Stimulated activated effector memory CD8-positive, alpha-beta T cell treated with anti-CD3 and anti-CD28 coated beads, Interleukin-12 subunit alpha, Interleukin-12 subunit beta, amount 100 ng/mL, for 72 hours (primary cell): ENCODE measurements around the gene OPTN.
"Not testable (repeated sequence)": the region's sequence is repeated elsewhere in the genome, so short reads cannot be mapped to it uniquely, and the experiment has no call there.

Source experiments
- ATAC-seq: fragments of 150-1000 bp; cut with Tn5 transposase; 2 replicates; pipeline ENCODE4 v1.10.0; 2021
- DNase-seq, 2 donors: peaks; one replicate each; pipeline ENCODE4 v3.0.0; 2021 to 2022; ENCODE audit warnings: low spot score in 2 of 2
- H3K27ac Mint-ChIP-seq: one replicate; pipeline ENCODE4 v1.8.0; 2022; ENCODE audit warnings: mild to moderate bottlenecking, mixed read lengths
- H3K36me3 Mint-ChIP-seq: one replicate; pipeline ENCODE4 v1.8.0; 2022; ENCODE audit warnings: mild to moderate bottlenecking, mixed read lengths
- H3K4me1 Mint-ChIP-seq: one replicate; pipeline ENCODE4 v1.8.0; 2022; ENCODE audit warnings: mixed read lengths
- H3K4me3 Mint-ChIP-seq: one replicate; pipeline ENCODE4 v1.8.0; 2022; ENCODE audit warnings: mild to moderate bottlenecking, mixed read lengths
- H3K9me3 Mint-ChIP-seq: one replicate; pipeline ENCODE4 v1.8.0; 2022; ENCODE audit warnings: mixed read lengths

Gene OPTN

GRCh38 chr10:13099666-13100348 is at the start of gene OPTN:
TSS of gene OPTN (plus strand) at chr10:13100163. CDS start at chr10:13109123, 8,960 bp downstream.
- Mint-ChIP-seq H3K9me3 (no peaks in the 10 kb centered on the region), H3K4me3 (peak within 1 kb of the TSS; percentile 81), H3K4me1 (peaks cover 43% of the 10 kb centered on the region), H3K36me3 (peaks cover 24% of the 10 kb centered on the region), H3K27ac (peak within 1 kb of the TSS; percentile 85)
- DNase-seq (peak; percentile 58 to 88), ATAC-seq (peak; percentile 84)

GRCh38 chr10:13051126-13051694 is 48.8 kb upstream of the OPTN start:
- no peaks in the 10 kb centered on the region for H3K36me3 Mint-ChIP-seq
- DNase-seq = no peak
- H3K4me1 Mint-ChIP-seq = peaks cover 10% of the 10 kb centered on the region
- H3K9me3 Mint-ChIP-seq = no peaks in the 10 kb centered on the region
- no peak overlapping the region for H3K4me3 Mint-ChIP-seq
- ATAC-seq = no peak
- no peak overlapping the region for H3K27ac Mint-ChIP-seq

- H3K4me3 Mint-ChIP-seq, ATAC-seq, H3K9me3 Mint-ChIP-seq, H3K36me3 Mint-ChIP-seq, DNase-seq, H3K27ac Mint-ChIP-seq: not testable (repeated sequence)
- peaks cover 10% of the 10 kb centered on the region for H3K4me1 Mint-ChIP-seq
Measured at GRCh38 chr10:13053208-13053607, 46.8 kb upstream of the OPTN start.

GRCh38 chr10:13053794-13054462 is 46.0 kb upstream of the OPTN start:
- no peak overlapping the region for H3K27ac Mint-ChIP-seq
- no peak for ATAC-seq
- H3K4me1 Mint-ChIP-seq = peaks cover 10% of the 10 kb centered on the region
- no peak overlapping the region for H3K4me3 Mint-ChIP-seq
- DNase-seq = no peak
- no peaks in the 10 kb centered on the region for H3K36me3 Mint-ChIP-seq
- no peaks in the 10 kb centered on the region for H3K9me3 Mint-ChIP-seq

DNA sequence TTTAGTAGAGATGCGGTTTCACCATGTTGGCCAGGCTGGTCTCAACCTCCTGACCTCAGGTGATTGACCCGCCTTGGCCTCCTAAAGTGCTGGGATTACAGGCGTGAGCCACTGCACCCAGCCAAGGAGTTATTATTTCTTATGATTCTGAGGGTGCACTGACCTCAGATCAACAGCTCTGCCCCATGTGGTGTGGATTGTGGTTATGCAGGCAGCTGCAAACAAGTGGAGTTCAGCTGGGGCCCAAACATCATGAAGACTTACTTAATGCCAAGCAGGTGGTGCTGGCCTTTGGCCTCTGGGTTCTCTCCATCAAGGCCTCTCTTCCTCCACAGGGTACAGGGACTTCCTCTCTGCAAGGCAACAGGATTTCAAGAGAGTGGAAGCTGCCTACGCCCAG is 45.1 kb upstream of the OPTN start:
- Mint-ChIP-seq H3K36me3 (no peaks in the 10 kb centered on the region), H3K4me3 (no peak overlapping the region)

DNA sequence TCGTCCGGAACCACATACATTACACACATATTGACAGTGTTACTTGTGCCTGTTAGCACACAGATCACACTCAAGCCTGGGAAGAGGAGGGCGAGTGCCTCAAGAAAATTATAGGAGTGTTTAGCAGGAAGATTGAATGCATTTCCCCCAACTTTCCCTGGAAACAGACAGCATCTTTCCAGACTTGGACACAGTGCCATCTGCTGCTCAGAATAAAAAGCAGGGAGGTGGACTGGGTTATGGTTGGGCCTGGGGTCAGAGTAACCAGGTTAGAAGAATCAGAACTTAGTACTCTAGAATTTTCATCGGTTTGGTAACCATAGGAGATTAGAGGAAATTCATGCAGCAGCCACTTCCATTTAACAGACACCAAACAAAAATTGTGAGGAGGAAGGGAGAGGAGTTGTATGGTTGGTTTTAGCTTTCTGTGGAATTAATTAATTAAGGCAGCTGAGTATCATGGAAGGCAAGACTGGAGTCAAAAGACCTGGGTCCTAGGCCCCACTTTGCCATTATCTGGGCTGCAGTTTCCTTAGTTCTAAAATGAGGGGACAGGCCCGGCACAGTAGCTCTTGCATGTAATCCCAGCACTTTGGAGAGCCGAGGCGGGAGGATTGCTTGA is 43.4 kb upstream of the OPTN start:
- ATAC-seq (no peak), DNase-seq (no peak)
- Mint-ChIP-seq H3K4me3 (no peak overlapping the region), H3K36me3 (no peaks in the 10 kb centered on the region), H3K4me1 (peaks cover 10% of the 10 kb centered on the region), H3K27ac (no peak overlapping the region), H3K9me3 (no peaks in the 10 kb centered on the region)

More for the DNA sequence above, 45.1 kb upstream of the OPTN start:
- H3K27ac Mint-ChIP-seq = no peak overlapping the region
- no peak for DNase-seq
- H3K9me3 Mint-ChIP-seq = no peaks in the 10 kb centered on the region
- H3K4me1 Mint-ChIP-seq = peaks cover 10% of the 10 kb centered on the region
- ATAC-seq = no peak

- no peaks in the 10 kb centered on the region for H3K4me1 Mint-ChIP-seq
- no peaks in the 10 kb centered on the region for H3K9me3 Mint-ChIP-seq
- no peaks in the 10 kb centered on the region for H3K36me3 Mint-ChIP-seq
- DNase-seq = no peak
- peak; percentile 76 for ATAC-seq
- H3K27ac Mint-ChIP-seq = no peak overlapping the region
- no peak overlapping the region for H3K4me3 Mint-ChIP-seq
Measured at GRCh38 chr10:13062803-13063202, 37.2 kb upstream of the OPTN start.

DNA sequence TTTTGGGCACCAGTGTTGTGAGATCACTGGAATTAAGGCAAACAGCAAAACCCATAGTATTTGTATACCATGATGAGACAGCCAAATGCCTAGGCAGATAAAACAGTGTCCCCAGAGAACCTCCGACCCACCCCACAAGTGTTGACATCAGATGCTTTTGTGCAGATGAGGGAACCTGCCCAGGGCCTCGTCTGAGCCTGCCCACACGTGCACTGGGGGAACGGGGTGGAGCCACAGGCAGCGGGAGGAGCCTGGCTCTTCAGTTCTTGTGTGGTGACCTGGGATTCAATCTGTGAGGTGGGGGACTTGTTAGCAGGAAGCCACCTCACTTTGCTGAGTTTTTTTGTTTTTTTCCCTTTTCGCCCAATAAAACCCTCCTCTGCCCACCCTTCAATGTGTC is 33.4 kb upstream of the OPTN start:
- Mint-ChIP-seq H3K9me3 (no peaks in the 10 kb centered on the region), H3K27ac (no peak overlapping the region), H3K4me3 (no peak overlapping the region), H3K4me1 (no peaks in the 10 kb centered on the region), H3K36me3 (no peaks in the 10 kb centered on the region)
- DNase-seq (no peak), ATAC-seq (no peak)

GRCh38 chr10:13067431-13067830 is 32.5 kb upstream of the OPTN start:
- H3K4me3 Mint-ChIP-seq = no peak overlapping the region
- H3K27ac Mint-ChIP-seq = no peak overlapping the region
- H3K36me3 Mint-ChIP-seq = no peaks in the 10 kb centered on the region
- DNase-seq = no peak
- no peak for ATAC-seq
- no peaks in the 10 kb centered on the region for H3K4me1 Mint-ChIP-seq
- H3K9me3 Mint-ChIP-seq = no peaks in the 10 kb centered on the region

DNA sequence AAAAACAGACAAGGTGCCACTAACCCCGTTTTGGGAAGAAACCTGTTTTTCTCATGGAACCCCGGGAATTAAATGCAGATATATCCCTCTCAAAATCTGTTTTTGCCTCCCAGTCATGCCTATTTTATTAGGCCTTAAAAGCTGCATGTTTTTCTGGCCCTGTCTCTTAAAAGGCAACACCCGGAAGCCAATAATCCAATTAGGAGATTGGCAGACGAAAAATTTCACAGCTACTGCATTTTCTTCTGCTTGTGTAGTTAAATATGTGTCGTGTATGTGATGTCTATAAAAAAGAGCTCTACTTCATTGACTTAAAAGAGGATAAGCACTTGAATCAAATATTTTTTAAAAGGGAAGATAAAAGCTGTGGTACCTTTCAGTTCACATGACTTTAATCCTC is 31.9 kb upstream of the OPTN start:
- DNase-seq = no peak
- no peaks in the 10 kb centered on the region for H3K36me3 Mint-ChIP-seq
- no peak overlapping the region for H3K27ac Mint-ChIP-seq
- ATAC-seq = no peak
- no peaks in the 10 kb centered on the region for H3K4me1 Mint-ChIP-seq
- no peaks in the 10 kb centered on the region for H3K9me3 Mint-ChIP-seq
- H3K4me3 Mint-ChIP-seq = no peak overlapping the region

GRCh38 chr10:13068484-13068883 is 31.5 kb upstream of the OPTN start:
- Mint-ChIP-seq H3K4me3 (no peak overlapping the region), H3K4me1 (no peaks in the 10 kb centered on the region), H3K36me3 (no peaks in the 10 kb centered on the region), H3K9me3 (no peaks in the 10 kb centered on the region), H3K27ac (no peak overlapping the region)
- no peak for ATAC-seq
- DNase-seq = no peak

- Mint-ChIP-seq H3K36me3 (no peaks in the 10 kb centered on the region), H3K4me3 (no peak overlapping the region), H3K4me1 (peaks cover 5% of the 10 kb centered on the region), H3K9me3 (no peaks in the 10 kb centered on the region), H3K27ac (no peak overlapping the region)
- DNase-seq (no peak), ATAC-seq (no peak)
Measured at GRCh38 chr10:13072339-13072738, 27.6 kb upstream of the OPTN start.

DNA sequence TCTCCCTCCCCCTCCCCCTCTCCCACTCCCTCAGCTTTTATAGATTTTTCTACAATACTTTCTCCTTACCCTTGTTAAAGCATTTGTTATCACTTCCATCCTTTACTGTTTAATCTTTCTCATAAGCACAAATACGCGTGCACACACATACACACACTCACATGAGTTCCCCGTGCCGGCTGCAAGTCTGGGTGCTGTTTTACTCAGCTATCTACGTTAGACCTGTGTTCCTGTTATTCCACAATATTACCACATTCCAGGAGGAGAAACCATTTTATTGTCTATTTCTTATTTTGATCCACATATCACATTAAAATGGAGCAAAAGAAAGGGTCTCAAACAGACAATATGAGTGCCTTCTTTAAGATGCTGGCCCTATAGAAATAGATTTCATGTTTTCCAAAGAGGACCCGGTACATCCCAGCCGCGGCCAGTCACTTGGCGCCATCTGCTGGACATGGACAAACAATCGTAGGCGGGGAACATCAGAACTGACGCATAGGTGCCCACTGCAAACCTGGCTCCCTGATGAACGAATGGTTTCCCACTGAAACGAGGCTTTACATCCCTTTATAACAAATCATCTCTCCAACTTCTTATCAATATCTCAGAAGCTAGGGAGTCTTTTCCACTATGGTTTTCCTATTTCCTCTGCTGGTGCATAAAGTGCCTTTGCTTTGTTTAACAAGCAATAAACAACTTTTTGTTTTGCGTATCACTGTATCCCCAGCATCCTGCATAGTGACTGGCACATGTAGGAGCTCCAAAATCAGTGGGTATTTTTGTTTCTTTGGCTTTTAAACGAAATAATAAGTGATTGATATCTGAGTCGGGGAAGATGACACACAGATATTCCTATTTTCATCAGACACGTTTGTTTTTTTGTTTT is 25.2 kb upstream of the OPTN start:
- peak; percentile 88 for ATAC-seq

GRCh38 chr10:13078912-13079775 is 20.8 kb upstream of the OPTN start:
- H3K4me3 Mint-ChIP-seq = no peak overlapping the region
- peaks cover 29% of the 10 kb centered on the region for H3K9me3 Mint-ChIP-seq
- ATAC-seq (no peak), DNase-seq (no peak)
- no peak overlapping the region for H3K27ac Mint-ChIP-seq
- peaks cover 5% of the 10 kb centered on the region for H3K4me1 Mint-ChIP-seq
- peaks cover 5% of the 10 kb centered on the region for H3K36me3 Mint-ChIP-seq

More for the DNA sequence above, 25.2 kb upstream of the OPTN start:
- H3K4me1 Mint-ChIP-seq = peaks cover 5% of the 10 kb centered on the region
- H3K36me3 Mint-ChIP-seq = no peaks in the 10 kb centered on the region
- no peak overlapping the region for H3K27ac Mint-ChIP-seq
- DNase-seq = peak; percentile 59 to 80
- peaks cover 9% of the 10 kb centered on the region for H3K9me3 Mint-ChIP-seq
- no peak overlapping the region for H3K4me3 Mint-ChIP-seq
